Kidney (tissue), 14 donors: Measurements from ENCODE around the gene CD59. TPM values are rescaled to one million over a fixed set of nuclear protein-coding genes. Genes with fewer than 3 reads are reported as not detected.
A peak's percentile ranks its signal among the peaks of the same experiment; 100 is the strongest.

ENCODE experiments used
- DNase-seq, 5 donors: peaks; one replicate each; pipeline ENCODE4 v3.0.0-alpha.2; 2013 to 2020
- FAIRE-seq: peaks from 2 replicates; lab custom pipeline; 2012; peaks lifted over from hg19 to GRCh38; lab: Jason Lieb, UNC
- H3K27ac ChIP-seq, 2 donors: one replicate each; pipeline ENCODE4 v1.7.0; 2013; ENCODE audit warnings: low read depth in 2 of 2, low read length in 2 of 2, inconsistent platforms in 1 of 2
- H3K27me3 ChIP-seq: one replicate; pipeline ENCODE4 v1.7.1; 2013; ENCODE audit warnings: low read length, inconsistent platforms; ENCODE audit not compliant: control insufficient read depth, insufficient read depth
- H3K36me3 ChIP-seq, 3 donors: one replicate each; pipeline versions ENCODE4 v1.7.0 to v1.7.1; 2013; ENCODE audit warnings: low read length in 3 of 3, control low read depth in 1 of 3, inconsistent platforms in 1 of 3; ENCODE audit not compliant: insufficient read depth in 3 of 3, control insufficient read depth in 2 of 3
- H3K4me1 ChIP-seq, 3 donors: one replicate each; pipeline versions ENCODE4 v1.7.0 to v1.7.1; 2013; ENCODE audit warnings: low read length in 3 of 3, inconsistent platforms in 1 of 3, low read depth in 1 of 3; ENCODE audit not compliant: control insufficient read depth in 2 of 3, insufficient read depth in 2 of 3
- H3K4me3 ChIP-seq, 3 donors: one replicate each; pipeline versions ENCODE4 v1.7.0 to v1.8.1; 2013; ENCODE audit warnings: low read length in 3 of 3, control low read depth in 1 of 3, inconsistent platforms in 1 of 3
- H3K9ac ChIP-seq, 3 donors: one replicate each; pipeline versions ENCODE4 v1.7.0 to v1.7.1; 2013; ENCODE audit warnings: low read length in 3 of 3, control low read depth in 1 of 3, inconsistent platforms in 1 of 3
- H3K9me3 ChIP-seq, 3 donors: one replicate each; pipeline versions ENCODE4 v1.7.0 to v1.7.1; 2013; ENCODE audit warnings: low read length in 3 of 3, control low read depth in 1 of 3, inconsistent platforms in 1 of 3; ENCODE audit not compliant: control insufficient read depth in 2 of 3, insufficient read depth in 1 of 3
- CTCF ChIP-seq: IDR thresholded peaks from 3 replicates; pipeline ENCODE4 v1.5.1; 2012; ENCODE audit warnings: mild to moderate bottlenecking, moderate library complexity, borderline replicate concordance; ENCODE audit not compliant: insufficient read depth; ENCODE audit errors: extremely low read depth
- intact Hi-C: fragments of 100-400 bp; cut with DNase I; formaldehyde crosslinking; loops from one replicate; pipeline ENCODE4 v1.11.1; 2022
- polyA plus RNA-seq: library from polyadenylated mRNA; stranded (reverse); fragments of 350-450 nt; fragmentation: Illumina TruSeq; extraction: RNeasy Lipid Tissue Mini Kit (QIAGEN cat#74804); gene quantifications from one replicate; pipeline ENCODE4 v1.2.3, GENCODE V29; 2014; ENCODE audit warnings: low read depth, low replicate concordance; ENCODE audit not compliant: insufficient read depth
- total RNA-seq: library from RNA; stranded (reverse); fragmentation: NEBNext Ultra II Directional; extraction: Animal tissue kit (Norgen Biotek cat#: 25700); gene quantifications from one replicate; pipeline ENCODE4 v1.2.1, GENCODE V29; 2021
- donor health status: control.
- donor health status: control.
- donor health status: control.
- donor health status: control.
- donor health status: control.
- donor health status: DM: yes; HTN: yes; CAD: no.
- donor health status: Normal renal cell carcinoma (clear cell type).

The CD59 gene
- total and polyA plus RNA-seq, 2 donors from 2014 or later: 559 to 1,010 TPM

- Histone ChIP-seq H3K9ac (no peak overlapping the region), H3K36me3 (peaks cover 4 to 13% (median 13%) of the 10 kb centered on the region in 3 donors), H3K4me1 (peaks cover 0 to 26% (median 18%) of the 10 kb centered on the region in 3 donors), H3K4me3 (peak overlapping the region in 1 of 3 donors; percentile 88), H3K9me3 (no peaks in the 10 kb centered on the region), H3K27me3 (no peaks in the 10 kb centered on the region), H3K27ac (no peak overlapping the region)
- DNase-seq: no peak
- FAIRE-seq: no peak
- intact Hi-C loops: no loop called here
- no peak for TF ChIP-seq CTCF
Measured at GRCh38 chr11:33772300-33772699, 36.1 kb upstream of the CD59 start.

- Histone ChIP-seq H3K36me3 (peaks cover 7 to 25% (median 21%) of the 10 kb centered on the region in 3 donors), H3K4me3 (no peak overlapping the region), H3K9ac (no peak overlapping the region), H3K27ac (no peak overlapping the region), H3K4me1 (peaks cover 0 to 16% (median 10%) of the 10 kb centered on the region in 3 donors), H3K9me3 (no peaks in the 10 kb centered on the region), H3K27me3 (no peaks in the 10 kb centered on the region)
- FAIRE-seq (peak; percentile 56), DNase-seq (no peak)
- intact Hi-C loops: no loop called here
- TF ChIP-seq CTCF: no peak
Measured at GRCh38 chr11:33770236-33770635, 34.0 kb upstream of the CD59 start.

GRCh38 chr11:33769542-33769941, 33.3 kb upstream of the CD59 start:
- FAIRE-seq: no peak

More at GRCh38 chr11:33769542-33769941, 33.3 kb upstream of the CD59 start:
- H3K9ac ChIP-seq: no peak overlapping the region
- H3K27ac ChIP-seq: no peak overlapping the region
- intact Hi-C loops: no loop called here
- H3K9me3 ChIP-seq: no peaks in the 10 kb centered on the region
- peaks cover 0 to 13% (median 6%) of the 10 kb centered on the region in 3 donors for H3K4me1 ChIP-seq
- H3K27me3 ChIP-seq: no peaks in the 10 kb centered on the region
- TF ChIP-seq CTCF: no peak
- peaks cover 8 to 30% (median 21%) of the 10 kb centered on the region in 3 donors for H3K36me3 ChIP-seq
- no peak overlapping the region for H3K4me3 ChIP-seq
- DNase-seq: no peak
